ENCODE measurements around the gene TROAP. TPM values are rescaled to one million over a fixed set of nuclear protein-coding genes. Genes with fewer than 3 reads are reported as not detected.

Gene TROAP
- total RNA-seq, 1 donor from 2014 or later: 44.9 TPM

DNA sequence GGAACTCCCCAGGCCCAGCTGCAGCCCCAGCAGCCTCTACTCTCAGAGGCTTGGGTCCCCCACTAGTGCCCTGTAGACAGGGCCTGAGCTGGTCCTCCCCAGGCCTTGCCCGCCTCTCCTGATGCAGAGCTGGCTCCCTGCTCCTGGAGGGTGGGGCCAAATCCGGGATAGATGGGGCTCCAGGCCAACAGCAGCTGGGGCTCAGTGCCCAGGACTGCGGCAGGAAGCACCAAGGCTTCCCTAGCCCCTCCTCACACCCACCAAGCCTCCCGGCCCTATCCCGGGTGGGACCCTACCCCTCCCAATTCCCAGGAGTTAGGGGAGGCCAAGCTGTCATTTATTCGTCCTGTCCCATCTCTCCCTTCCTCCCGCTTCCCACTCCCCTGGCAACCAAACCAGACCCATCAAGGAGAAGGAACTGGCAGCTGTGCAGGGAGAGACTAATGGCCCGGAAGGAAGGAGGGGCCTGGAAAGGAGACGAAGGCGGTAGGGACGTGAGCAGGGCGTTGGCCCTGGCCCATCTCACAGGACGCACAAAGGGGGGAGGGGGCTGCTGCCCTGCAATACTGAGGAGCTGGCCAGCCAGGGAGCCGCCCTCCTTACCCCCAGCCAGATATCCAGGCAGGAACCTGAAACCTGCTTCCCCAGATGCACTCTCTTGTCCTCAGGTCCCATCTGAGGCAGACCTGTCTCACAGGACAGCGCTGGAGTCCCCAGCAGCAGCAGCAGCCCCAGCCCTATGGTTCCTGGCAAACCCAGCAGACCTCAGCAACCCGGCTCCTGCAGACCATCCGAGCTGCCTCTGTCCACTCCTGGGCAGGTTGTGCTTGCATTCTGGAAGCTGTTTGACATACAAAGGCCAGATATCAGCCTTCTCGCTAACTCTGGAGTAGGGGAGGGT, 29.7 kb upstream of the TROAP start:
- Mint-ChIP-seq H3K27ac (no peak overlapping the region), H3K36me3 (ENCODE audit: insufficient read depth) (no peaks in the 10 kb centered on the region), H3K4me1 (ENCODE audit: low read depth) (peaks cover 4% of the 10 kb centered on the region), H3K27me3 (peaks cover 70% of the 10 kb centered on the region), H3K9me3 (ENCODE audit: low read depth) (no peaks in the 10 kb centered on the region), H3K4me3 (ENCODE audit: low read depth) (no peak overlapping the region)
- DNase-seq (ENCODE audit: low spot score, unreplicated experiment): no peak
- TF ChIP-seq, protein P1, sequence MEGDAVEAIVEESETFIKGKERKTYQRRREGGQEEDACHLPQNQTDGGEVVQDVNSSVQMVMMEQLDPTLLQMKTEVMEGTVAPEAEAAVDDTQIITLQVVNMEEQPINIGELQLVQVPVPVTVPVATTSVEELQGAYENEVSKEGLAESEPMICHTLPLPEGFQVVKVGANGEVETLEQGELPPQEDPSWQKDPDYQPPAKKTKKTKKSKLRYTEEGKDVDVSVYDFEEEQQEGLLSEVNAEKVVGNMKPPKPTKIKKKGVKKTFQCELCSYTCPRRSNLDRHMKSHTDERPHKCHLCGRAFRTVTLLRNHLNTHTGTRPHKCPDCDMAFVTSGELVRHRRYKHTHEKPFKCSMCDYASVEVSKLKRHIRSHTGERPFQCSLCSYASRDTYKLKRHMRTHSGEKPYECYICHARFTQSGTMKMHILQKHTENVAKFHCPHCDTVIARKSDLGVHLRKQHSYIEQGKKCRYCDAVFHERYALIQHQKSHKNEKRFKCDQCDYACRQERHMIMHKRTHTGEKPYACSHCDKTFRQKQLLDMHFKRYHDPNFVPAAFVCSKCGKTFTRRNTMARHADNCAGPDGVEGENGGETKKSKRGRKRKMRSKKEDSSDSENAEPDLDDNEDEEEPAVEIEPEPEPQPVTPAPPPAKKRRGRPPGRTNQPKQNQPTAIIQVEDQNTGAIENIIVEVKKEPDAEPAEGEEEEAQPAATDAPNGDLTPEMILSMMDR (IDR thresholded peaks at IDR 0.05; ENCODE audit: unreplicated experiment): no peak

DNA sequence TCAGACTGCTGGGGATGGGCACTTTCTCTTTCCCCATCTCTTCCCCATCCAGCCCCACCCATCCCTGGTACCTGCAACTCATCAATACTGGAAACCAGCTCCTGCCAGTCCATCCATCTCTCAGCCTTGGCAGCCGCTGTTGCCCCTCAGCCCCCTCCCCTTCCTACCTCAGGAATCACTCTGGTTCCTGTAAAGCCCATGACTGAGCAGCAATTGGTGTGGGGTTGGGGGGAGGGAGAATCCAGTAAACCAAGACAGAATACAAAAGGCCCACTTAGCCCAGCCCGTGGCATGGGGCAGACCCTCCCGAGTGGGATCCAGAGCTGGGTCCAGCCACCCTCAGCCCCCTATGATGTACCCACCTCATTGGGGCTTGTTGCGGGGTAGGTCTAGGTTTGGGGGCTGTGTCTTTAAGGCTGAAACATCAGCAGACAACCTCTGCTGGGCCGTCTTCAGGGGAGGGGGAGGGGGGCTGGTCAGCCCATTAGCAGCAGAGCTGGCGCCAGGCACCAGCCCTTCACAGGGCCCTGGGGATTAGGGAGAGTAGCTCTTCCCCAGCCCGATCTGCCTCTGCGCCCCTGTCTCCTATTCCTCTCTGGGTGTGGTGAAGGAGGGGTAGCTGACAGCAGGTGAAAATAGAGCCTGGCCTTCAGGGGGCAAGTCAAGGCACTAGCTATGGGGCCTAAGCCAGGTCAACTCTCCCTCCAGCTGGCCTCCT, 28.8 kb upstream of the TROAP start:
- H3K36me3 Mint-ChIP-seq (ENCODE audit: insufficient read depth): no peaks in the 10 kb centered on the region
- DNase-seq (ENCODE audit: low spot score, unreplicated experiment): no peak
- H3K27me3 Mint-ChIP-seq: peaks cover 72% of the 10 kb centered on the region
- TF ChIP-seq, protein P1 (IDR thresholded peaks at IDR 0.05; ENCODE audit: unreplicated experiment): no peak
- H3K4me3 Mint-ChIP-seq (ENCODE audit: low read depth): no peak overlapping the region
- no peaks in the 10 kb centered on the region for H3K9me3 Mint-ChIP-seq (ENCODE audit: low read depth)
- H3K4me1 Mint-ChIP-seq (ENCODE audit: low read depth): peaks cover 4% of the 10 kb centered on the region
- no peak overlapping the region for H3K27ac Mint-ChIP-seq

DNA sequence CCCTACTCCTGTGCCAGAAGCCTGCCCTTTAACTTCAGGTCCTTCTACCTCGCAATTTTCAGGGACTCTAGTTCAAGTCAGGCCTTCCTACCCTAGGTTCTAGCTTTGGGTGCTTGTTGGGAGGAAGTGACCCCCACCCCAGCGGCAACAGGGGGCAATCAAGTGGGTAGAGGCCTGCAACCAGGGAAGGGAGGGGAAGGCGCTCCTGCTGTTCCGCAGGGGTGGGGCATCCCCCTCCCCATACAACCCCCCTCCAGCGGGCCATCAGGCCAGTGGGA, 28.3 kb upstream of the TROAP start:
- DNase-seq (ENCODE audit: low spot score, unreplicated experiment): no peak
- Mint-ChIP-seq H3K4me3 (ENCODE audit: low read depth) (no peak overlapping the region), H3K36me3 (ENCODE audit: insufficient read depth) (no peaks in the 10 kb centered on the region), H3K9me3 (ENCODE audit: low read depth) (no peaks in the 10 kb centered on the region), H3K27me3 (peaks cover 72% of the 10 kb centered on the region), H3K27ac (no peak overlapping the region), H3K4me1 (ENCODE audit: low read depth) (peaks cover 4% of the 10 kb centered on the region)
- TF ChIP-seq, protein P1 (IDR thresholded peaks at IDR 0.05; ENCODE audit: unreplicated experiment): no peak

DNA sequence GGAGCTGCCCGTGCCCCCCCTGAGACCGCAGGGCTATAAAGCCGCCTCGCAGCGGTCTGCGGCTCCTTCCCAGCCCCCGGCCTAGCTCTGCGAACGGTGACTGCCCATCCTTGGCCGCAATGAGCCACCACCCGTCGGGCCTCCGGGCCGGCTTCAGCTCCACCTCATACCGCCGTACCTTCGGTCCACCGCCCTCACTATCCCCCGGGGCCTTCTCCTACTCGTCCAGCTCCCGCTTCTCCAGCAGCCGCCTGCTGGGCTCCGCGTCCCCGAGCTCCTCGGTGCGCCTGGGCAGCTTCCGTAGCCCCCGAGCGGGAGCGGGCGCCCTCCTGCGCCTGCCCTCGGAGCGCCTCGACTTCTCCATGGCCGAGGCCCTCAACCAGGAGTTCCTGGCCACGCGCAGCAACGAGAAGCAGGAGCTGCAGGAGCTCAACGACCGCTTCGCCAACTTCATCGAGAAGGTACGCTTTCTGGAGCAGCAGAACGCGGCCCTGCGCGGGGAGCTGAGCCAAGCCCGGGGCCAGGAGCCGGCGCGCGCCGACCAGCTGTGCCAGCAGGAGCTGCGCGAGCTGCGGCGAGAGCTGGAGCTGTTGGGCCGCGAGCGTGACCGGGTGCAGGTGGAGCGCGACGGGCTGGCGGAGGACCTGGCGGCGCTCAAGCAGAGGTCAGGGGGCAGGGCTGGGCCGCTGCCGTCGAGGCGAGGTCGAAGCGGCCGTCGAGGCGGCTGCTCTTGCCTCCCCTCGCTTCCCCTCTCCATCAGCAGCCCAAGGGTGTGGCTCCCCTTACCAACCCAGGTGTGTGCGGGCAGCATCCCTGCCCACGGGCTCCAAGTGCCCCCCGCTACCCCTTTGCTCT, 27.7 kb upstream of the TROAP start, which contains the start of gene PRPH:
PRPH (plus strand) TSS at position 66 of the 855 bp plus-strand sequence; CDS start at position 120, 54 bp downstream.
- H3K36me3 Mint-ChIP-seq (ENCODE audit: insufficient read depth): no peaks in the 10 kb centered on the region
- TF ChIP-seq, protein P1 (IDR thresholded peaks at IDR 0.05; ENCODE audit: unreplicated experiment): peak; percentile 29
- DNase-seq (ENCODE audit: low spot score, unreplicated experiment): no peak
- H3K27me3 Mint-ChIP-seq: peaks cover 72% of the 10 kb centered on the region
- H3K27ac Mint-ChIP-seq: no peak within 1 kb of the TSS
- no peaks in the 10 kb centered on the region for H3K9me3 Mint-ChIP-seq (ENCODE audit: low read depth)
- H3K4me3 Mint-ChIP-seq (ENCODE audit: low read depth): no peak within 1 kb of the TSS
- peaks cover 4% of the 10 kb centered on the region for H3K4me1 Mint-ChIP-seq (ENCODE audit: low read depth)
